SJSA1 (cell line): ENCODE data around the gene HEATR5B. TPM values are rescaled to one million over a fixed set of nuclear protein-coding genes. Genes with fewer than 3 reads are reported as not detected.
"Not testable (repeated sequence)": the region's sequence is repeated elsewhere in the genome, so short reads cannot be mapped to it uniquely, and the experiment has no call there.

Source experiments
- DNase-seq, 2 experiments: peaks; one replicate each; pipeline ENCODE4 v3.0.0-alpha.2; 2015 to 2020; ENCODE audit warnings: low spot score in 2 of 2, low read depth in 1 of 2
- H3K27ac ChIP-seq: fragments of 250-450 bp; sonication (Bioruptor Pico); 2 replicates; pipeline ENCODE4 v1.5.1; 2020; ENCODE audit warnings: mild to moderate bottlenecking, moderate library complexity
- H3K27me3 ChIP-seq: fragments of 250-450 bp; sonication (Bioruptor Pico); replicated peaks from 2 replicates; pipeline ENCODE4 v1.5.1; 2020; ENCODE audit warnings: mild to moderate bottlenecking, moderate library complexity
- H3K36me3 ChIP-seq: fragments of 250-450 bp; sonication (Bioruptor Pico); 2 replicates; pipeline ENCODE4 v1.5.1; 2020; ENCODE audit warnings: mild to moderate bottlenecking
- H3K4me1 ChIP-seq: fragments of 250-450 bp; sonication (Bioruptor Pico); replicated peaks from 2 replicates; pipeline ENCODE4 v1.6.1; 2021; ENCODE audit warnings: mild to moderate bottlenecking
- H3K4me3 ChIP-seq: fragments of 250-450 bp; sonication (Bioruptor Pico); 2 replicates; pipeline ENCODE4 v1.5.1; 2020; ENCODE audit warnings: mild to moderate bottlenecking
- H3K9me3 ChIP-seq: fragments of 250-450 bp; sonication (Bioruptor Pico); replicated peaks from 2 replicates; pipeline ENCODE4 v1.5.1; 2020; ENCODE audit warnings: mild to moderate bottlenecking
- total RNA-seq: library from RNA; depleted of rRNA; stranded (reverse); fragments of >200 nt; shearing (Covaris generic); gene quantifications from 2 replicates; pipeline ENCODE4 v1.2.3, GENCODE V29; 2014

HEATR5B gene
- total RNA-seq, 1 experiment from 2014 or later, result 14.6 TPM

DNA sequence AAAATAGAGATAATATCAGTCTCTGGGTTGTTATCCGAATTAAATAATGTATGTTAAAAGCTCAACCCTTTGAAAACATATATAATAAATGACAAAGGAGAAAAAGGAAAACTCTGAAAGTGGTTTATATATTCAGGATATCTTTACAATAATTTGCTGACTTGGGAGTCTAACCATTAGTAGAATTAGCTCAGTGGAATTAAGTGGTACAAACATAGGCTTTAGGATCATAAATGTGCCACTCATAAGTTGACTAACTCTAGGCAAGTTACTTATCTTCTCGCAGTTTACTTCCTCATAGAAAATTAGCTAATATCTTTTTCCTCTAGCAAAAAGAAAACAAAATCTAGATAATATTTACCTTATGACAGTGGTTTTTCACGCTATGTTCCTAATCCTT is 44.6 kb downstream of the HEATR5B start:
- Histone ChIP-seq H3K4me1 (no peaks in the 10 kb centered on the region), H3K27me3 (no peaks in the 10 kb centered on the region), H3K9me3 (no peaks in the 10 kb centered on the region), H3K4me3 (no peak overlapping the region), H3K27ac (no peak overlapping the region), H3K36me3 (peaks cover 18% of the 10 kb centered on the region)
- no peak for DNase-seq

DNA sequence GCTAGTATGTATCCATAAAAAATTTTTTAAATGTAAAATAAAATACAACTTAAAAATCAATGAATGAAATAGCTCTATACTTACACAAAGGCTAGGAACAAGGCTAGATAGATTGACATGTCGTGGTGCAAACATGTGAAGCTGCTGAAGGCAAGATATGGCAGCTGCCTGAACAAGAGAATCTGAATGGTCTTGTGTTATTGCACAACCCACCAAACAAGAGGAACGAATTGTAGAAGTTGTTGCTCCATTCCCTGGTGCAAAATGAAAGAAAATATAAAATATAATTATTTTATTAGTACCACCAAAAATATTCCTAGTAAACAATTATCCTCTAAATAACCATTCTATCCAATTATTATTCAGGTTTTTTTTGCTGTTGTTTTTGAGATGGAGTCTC is 46.4 kb downstream of the HEATR5B start:
- Histone ChIP-seq H3K4me3 (no peak overlapping the region), H3K27me3 (no peaks in the 10 kb centered on the region), H3K4me1 (no peaks in the 10 kb centered on the region), H3K36me3 (peaks cover 12% of the 10 kb centered on the region), H3K9me3 (no peaks in the 10 kb centered on the region), H3K27ac (no peak overlapping the region)
- no peak for DNase-seq

DNA sequence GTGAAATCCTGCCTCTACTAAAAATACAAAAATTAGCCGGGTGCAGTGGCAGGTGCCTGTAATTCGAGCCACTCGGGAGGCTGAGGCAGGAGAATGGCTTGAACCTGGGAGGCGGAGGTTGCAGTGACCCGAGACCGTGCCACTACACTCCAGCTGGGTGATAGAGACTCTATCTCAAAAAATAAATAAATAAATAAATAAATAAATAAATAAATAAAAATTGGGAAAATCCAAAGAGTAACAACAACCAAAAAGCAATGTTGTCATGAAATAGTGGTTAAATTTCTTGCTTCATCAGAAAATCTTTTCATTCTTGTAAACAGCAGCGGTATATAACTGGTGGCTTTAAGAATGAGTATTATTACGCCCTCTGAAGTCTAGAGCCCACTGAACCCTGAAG is 54.4 kb downstream of the HEATR5B start:
- H3K27me3 ChIP-seq, result no peaks in the 10 kb centered on the region
- H3K9me3 ChIP-seq, result no peaks in the 10 kb centered on the region
- no peak overlapping the region for H3K27ac ChIP-seq
- H3K36me3 ChIP-seq, result peaks cover 35% of the 10 kb centered on the region
- no peak for DNase-seq
- H3K4me3 ChIP-seq, result no peak overlapping the region
- H3K4me1 ChIP-seq, result no peaks in the 10 kb centered on the region

DNA sequence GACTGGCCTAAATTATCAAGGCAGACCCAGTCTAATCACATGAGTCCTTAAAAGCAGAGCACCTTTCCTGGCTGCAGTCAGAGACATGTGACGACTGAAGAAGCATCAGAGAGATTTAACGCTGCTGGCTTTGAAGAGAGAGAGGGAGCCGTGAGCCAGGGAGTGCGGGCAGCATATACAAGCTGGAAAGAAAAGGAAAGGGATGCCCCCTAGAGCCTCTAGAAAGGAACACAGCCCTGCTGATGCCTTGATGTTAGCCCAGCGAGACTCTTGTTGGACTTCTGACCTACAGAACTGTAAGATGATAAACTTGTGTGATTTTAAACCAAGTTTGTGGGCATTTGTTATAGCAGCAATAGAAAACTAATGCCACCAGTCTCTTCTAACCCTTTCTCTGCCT is 58.1 kb downstream of the HEATR5B start:
- no peak for DNase-seq

DNA sequence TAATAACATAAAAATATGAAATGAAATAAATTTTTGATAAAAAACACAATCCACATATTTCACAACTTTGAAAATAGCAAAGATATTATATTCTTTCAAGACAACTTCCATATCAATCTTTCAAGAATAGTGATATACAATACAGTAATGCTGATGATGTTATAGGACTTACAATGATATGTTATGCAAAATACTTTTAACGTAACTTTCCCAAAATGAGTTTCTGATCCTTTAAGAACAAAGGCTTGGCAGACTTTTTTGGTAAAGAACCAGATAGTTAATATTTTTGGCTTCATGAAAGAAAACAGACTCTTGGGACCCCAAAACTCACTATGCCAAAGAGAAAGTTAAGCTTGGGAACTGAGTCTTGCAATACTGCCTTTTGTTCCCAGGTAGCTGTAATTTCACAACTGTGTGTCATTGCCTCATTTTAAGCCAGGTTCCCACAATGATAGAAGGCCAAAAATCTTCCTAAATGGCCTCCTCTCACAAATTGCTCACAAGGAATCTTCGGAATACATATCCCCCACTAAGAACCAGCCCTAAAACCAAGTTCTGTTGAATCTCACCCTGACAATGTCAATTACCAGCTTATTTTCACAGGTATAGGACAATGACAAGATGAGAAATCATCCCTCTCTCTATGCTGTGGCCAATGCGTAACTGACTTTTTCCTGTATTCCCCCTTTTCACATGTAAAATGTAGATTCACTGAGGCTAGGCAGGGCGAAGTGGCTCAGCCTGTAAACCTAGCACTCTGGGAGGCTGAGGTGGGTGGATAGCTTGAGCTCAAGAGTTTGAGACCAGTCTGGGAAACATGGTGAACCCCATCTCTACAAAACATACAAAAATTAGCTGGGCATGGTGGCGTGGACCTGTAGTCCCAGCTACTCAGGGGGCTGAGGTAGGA is 63.0 kb downstream of the HEATR5B start:
- DNase-seq, result no peak

More for the DNA sequence above, 58.1 kb downstream of the HEATR5B start:
- H3K9me3 ChIP-seq, result no peaks in the 10 kb centered on the region
- H3K4me1 ChIP-seq, result no peaks in the 10 kb centered on the region
- H3K36me3 ChIP-seq, result peaks cover 43% of the 10 kb centered on the region
- no peak overlapping the region for H3K4me3 ChIP-seq
- no peaks in the 10 kb centered on the region for H3K27me3 ChIP-seq
- no peak overlapping the region for H3K27ac ChIP-seq

DNA sequence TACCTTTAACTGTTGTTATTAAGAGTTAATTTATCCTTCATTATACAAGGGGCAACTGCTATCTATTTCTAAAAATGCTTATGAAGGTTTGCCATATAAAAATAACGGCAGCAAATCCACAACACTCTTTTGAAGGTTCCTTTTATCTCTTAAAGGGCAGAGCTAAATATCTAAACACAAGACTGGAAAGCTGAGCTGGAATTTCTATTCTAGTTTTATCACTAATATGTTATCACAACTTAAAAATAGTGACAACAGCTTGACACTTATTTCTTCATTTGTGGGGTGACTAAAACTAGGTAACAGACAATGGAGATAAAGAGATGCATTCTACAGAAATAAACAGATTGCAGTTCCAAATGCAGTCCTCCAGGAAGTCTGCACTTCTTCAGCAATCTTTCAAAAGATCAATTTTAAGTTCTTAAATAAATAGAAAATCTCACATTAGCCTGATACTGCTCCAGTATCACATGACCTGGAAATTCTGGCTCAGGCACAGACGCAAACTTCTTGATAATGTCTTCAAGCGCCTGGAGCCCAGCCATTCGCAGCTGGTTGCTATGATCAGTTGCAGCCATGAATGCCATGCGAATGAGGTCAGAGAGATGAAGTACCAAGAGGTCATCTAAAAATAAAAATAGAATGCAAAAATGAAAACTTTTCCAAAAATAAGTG is 63.8 kb downstream of the HEATR5B start:
- Histone ChIP-seq H3K4me1 (no peaks in the 10 kb centered on the region), H3K4me3 (no peak overlapping the region), H3K27me3 (no peaks in the 10 kb centered on the region), H3K36me3 (peaks cover 24% of the 10 kb centered on the region), H3K9me3 (no peaks in the 10 kb centered on the region), H3K27ac (no peak overlapping the region)
- DNase-seq, result no peak

More for the DNA sequence above, 63.0 kb downstream of the HEATR5B start:
- no peak overlapping the region for H3K27ac ChIP-seq
- H3K9me3 ChIP-seq, result no peaks in the 10 kb centered on the region
- no peaks in the 10 kb centered on the region for H3K27me3 ChIP-seq
- H3K36me3 ChIP-seq, result peaks cover 31% of the 10 kb centered on the region
- H3K4me1 ChIP-seq, result no peaks in the 10 kb centered on the region
- no peak overlapping the region for H3K4me3 ChIP-seq

DNA sequence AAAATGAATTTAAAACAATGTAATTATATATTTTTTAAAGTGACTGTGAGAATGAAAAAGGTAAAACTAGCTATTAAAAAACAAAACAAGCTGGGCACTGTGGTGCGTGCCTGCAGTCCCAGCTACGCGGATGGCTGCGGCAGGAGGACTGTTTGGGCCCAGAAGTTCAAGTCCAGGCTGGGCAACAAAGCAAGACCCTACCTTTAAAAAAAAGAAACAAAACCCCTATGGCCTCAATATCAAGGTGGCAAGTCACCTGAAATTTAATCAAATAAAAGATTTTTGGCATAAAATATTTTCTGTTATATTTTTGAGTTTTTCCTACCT is 70.9 kb downstream of the HEATR5B start:
- Histone ChIP-seq H3K36me3 (peaks cover 25% of the 10 kb centered on the region), H3K4me3 (no peak overlapping the region), H3K4me1 (no peaks in the 10 kb centered on the region), H3K27me3 (no peaks in the 10 kb centered on the region), H3K27ac (no peak overlapping the region), H3K9me3 (no peaks in the 10 kb centered on the region)
- DNase-seq, result no peak

DNA sequence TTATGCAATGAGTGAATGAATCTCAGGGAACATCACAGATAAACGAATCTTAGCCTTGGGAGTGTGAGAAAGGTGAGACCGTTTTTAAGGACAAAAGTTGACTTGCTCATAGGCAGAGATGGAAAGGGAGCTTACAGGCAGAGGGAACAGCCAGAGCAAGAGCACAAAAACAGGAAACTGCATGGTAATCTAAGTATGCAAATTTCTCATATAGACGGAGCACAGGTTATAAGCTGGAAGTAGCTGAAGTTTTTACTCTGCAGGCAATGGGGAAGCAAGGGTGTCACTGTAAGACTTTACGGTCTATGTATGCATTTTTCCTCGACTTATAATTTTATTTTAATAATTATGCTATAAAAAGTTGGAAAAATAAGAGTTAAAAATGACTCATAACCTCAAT is 73.0 kb downstream of the HEATR5B start:
- Histone ChIP-seq H3K36me3 (peaks cover 21% of the 10 kb centered on the region), H3K27me3 (no peaks in the 10 kb centered on the region), H3K27ac (no peak overlapping the region), H3K9me3 (no peaks in the 10 kb centered on the region), H3K4me3 (no peak overlapping the region), H3K4me1 (no peaks in the 10 kb centered on the region)
- no peak for DNase-seq

DNA sequence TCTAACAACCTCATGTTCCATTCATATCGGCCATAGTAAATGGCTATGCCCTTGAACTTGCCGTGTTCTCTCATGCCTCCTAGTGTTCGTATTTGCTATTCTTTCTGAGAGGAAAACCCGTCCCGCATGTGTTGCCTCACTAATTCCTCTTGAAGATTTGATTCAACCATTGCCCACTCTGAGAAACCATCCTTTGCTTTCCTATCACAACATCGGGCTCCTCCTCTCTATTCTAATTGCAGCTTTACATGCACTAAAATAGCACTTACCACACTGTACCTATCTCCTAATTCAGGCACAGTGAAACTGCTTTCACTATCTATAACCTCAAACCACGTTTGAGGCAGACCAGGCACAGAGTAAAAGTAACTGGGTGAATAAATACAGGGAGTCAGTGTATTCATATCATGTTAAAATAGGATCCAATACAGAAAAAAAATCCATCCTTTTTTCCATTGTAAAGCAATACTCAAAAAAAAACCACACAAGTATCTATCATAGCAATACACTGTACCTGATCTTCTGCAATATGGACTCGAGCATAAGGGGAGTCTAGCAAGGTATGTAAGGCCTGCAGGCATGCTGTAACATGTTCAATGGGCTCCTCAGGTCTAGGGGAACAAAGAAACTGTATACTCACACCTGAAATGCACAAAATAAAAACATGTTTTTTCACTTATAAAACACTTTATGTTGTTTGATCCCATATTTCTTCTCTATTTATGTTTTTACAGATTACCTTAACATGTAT is 78.9 kb downstream of the HEATR5B start:
- H3K4me3 ChIP-seq, result no peak overlapping the region
- peak in 1 of 2 experiments; percentile 7 for DNase-seq
- H3K27ac ChIP-seq, result no peak overlapping the region
- no peaks in the 10 kb centered on the region for H3K4me1 ChIP-seq
- H3K9me3 ChIP-seq, result no peaks in the 10 kb centered on the region
- H3K27me3 ChIP-seq, result no peaks in the 10 kb centered on the region
- peaks cover 23% of the 10 kb centered on the region for H3K36me3 ChIP-seq

DNA sequence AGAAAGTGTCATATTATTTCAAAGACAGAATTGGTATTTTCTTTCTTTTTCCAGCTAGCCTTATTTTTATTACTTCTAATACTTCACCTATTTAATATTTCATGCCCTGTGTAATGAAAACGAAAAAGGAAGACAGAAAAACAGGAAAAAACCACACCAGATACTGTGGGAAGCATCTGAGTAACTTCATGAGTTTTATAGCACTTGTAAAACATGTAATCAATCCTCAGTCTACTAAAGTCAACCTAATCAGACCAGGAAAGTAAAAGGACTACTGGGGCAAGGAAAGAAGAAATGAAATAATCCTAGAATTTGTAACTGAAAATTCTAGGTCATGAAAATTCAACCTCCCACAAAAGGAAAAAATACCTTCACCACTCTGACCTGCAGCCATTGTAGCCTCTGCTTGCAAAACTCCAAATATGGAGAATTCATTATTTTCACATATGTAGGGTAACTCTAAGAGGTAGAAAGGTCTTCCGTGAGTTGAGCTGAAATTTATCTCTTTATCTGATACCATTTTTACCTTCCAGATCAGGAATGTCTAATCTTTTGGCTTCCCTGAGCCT is 83.1 kb downstream of the HEATR5B start:
- Histone ChIP-seq H3K4me1 (no peaks in the 10 kb centered on the region), H3K9me3 (no peaks in the 10 kb centered on the region), H3K4me3 (no peak overlapping the region), H3K27me3 (no peaks in the 10 kb centered on the region), H3K36me3 (peaks cover 25% of the 10 kb centered on the region), H3K27ac (no peak overlapping the region)
- DNase-seq, result no peak

DNA sequence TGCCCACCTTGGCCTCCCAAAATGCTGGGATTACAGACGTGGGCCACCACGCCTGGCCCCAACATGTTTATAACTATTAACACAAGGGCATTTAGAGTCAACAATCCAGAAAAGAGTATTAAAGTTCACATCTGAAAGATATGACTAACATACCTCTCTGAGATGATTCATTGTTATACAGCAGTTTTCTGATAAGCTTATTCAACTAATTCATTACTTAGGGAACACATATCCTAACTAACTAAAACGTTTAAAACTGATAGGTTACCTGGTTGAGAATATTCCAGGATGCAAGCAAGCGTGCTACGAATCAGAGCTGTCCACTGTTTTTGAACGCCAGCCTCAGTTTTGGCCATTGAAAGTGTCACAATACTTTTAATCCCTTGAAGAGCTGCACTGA is 83.9 kb downstream of the HEATR5B start:
- no peak overlapping the region for H3K27ac ChIP-seq
- no peaks in the 10 kb centered on the region for H3K27me3 ChIP-seq
- no peaks in the 10 kb centered on the region for H3K9me3 ChIP-seq
- H3K4me3 ChIP-seq, result no peak overlapping the region
- DNase-seq, result no peak
- H3K36me3 ChIP-seq, result peaks cover 25% of the 10 kb centered on the region
- no peaks in the 10 kb centered on the region for H3K4me1 ChIP-seq

DNA sequence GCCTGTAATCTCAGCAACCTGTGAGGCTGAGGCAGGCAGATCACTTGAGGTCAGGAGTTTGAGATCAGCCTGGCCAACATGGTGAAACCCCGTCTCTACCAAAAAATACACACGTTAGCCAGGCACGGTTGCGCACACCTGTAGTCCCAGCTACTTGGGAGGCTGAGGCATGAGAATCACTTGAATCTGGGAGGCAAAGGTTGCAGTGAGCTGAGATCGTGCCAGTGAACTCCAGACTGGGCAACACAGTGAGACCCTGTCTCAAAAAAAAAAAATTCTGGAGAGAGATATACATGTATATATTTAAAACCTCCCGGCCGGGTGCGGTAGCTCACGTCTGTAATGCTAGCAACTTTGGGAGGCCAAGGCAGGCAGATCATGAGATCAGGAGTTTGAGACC is 84.8 kb downstream of the HEATR5B start:
- H3K36me3 ChIP-seq, result peaks cover 16% of the 10 kb centered on the region
- not testable (repeated sequence) for H3K27ac ChIP-seq

DNA sequence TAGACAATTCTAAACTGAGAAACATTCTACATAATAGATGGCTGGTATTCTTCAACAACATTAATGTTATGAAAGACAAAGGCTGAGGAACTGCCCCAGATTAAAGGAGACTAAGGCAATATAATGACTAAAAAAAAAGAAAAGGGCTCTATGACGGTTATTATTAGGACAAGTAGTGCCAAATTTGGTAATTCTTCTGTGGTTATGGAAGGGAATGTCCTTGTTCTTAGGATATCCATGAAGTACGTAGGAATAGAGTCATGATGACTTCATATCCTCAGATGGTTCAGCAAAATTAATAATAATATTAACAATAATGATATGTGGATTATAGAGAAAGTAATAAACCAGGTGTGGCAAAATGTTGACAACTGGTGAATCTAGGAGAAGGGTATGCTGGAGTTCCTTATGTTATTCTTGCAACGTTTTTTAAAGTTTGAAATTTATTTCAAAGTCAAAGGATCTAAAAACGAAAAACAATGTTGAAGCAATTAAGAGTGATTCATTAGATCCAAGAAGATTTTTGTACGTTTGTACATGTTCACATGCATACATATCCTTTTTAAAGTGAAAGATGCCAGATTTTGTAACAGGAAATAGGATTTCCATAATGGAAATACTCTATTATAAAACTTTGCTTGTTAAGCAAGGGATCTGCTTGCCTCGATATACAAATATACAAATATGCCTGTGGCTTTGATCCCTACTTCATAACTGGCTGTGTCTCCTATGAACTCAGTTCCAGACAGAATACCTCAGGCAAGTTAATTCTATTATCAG is 90.1 kb downstream of the HEATR5B start:
- Histone ChIP-seq H3K36me3 (peaks cover 11% of the 10 kb centered on the region; the same call in 1 of the 2 replicates), H3K4me1 (no peaks in the 10 kb centered on the region), H3K4me3 (no peak overlapping the region), H3K27ac (no peak overlapping the region), H3K9me3 (no peaks in the 10 kb centered on the region), H3K27me3 (no peaks in the 10 kb centered on the region)
- DNase-seq, result no peak

More for the DNA sequence above, 84.8 kb downstream of the HEATR5B start:
- not testable (repeated sequence) for DNase-seq, H3K9me3 ChIP-seq, H3K4me3 ChIP-seq, H3K27me3 ChIP-seq, H3K4me1 ChIP-seq
